Sigmoid colon (tissue), 7 donors: ENCODE results near the gene PIGA. TPM values are rescaled to one million over a fixed set of nuclear protein-coding genes. Genes with fewer than 3 reads are reported as not detected.
"Not testable (repeated sequence)": the region's sequence is repeated elsewhere in the genome, so short reads cannot be mapped to it uniquely, and the experiment has no call there.

Experiments
- DNase-seq: peaks from one replicate; pipeline ENCODE4 v3.0.0-alpha.2; 2019
- H3K27ac ChIP-seq, 4 donors: fragments of 200-600 bp; sonication (generic); one replicate each; pipeline ENCODE4 v1.5.1; 2016 to 2019; ENCODE audit warnings: mild to moderate bottlenecking in 1 of 4
- H3K27me3 ChIP-seq, 3 donors: fragments of 200-600 bp; sonication (generic); one replicate each; pipeline ENCODE4 v1.5.1; 2019; ENCODE audit warnings: mild to moderate bottlenecking in 1 of 3
- H3K36me3 ChIP-seq, 4 donors: fragments of 200-600 bp; sonication (generic); one replicate each; pipeline ENCODE4 v1.5.1; 2016 to 2019
- H3K4me1 ChIP-seq, 4 donors: fragments of 200-600 bp; sonication (generic); one replicate each; pipeline ENCODE4 v1.5.1; 2017 to 2019
- H3K4me3 ChIP-seq, 4 donors: fragments of 200-600 bp; sonication (generic); one replicate each; pipeline ENCODE4 v1.5.1; 2017 to 2019; ENCODE audit warnings: mild to moderate bottlenecking in 2 of 4, moderate library complexity in 1 of 4
- H3K9me3 ChIP-seq, 4 donors: fragments of 200-600 bp in 3 of 4; sonication (generic) in 3 of 4; one replicate each; pipeline versions ENCODE4 v1.5.1 to v1.6.1; 2013 to 2019
- EP300 ChIP-seq, 4 donors: sonication (generic); formaldehyde crosslinking; IDR thresholded peaks; one replicate each; pipeline ENCODE4 v1.6.1; 2017; ENCODE audit warnings: antibody characterized with exemption in 4 of 4
- POLR2A ChIP-seq, 2 donors: fragments of 450-650 bp; IDR thresholded peaks; one replicate each; pipeline ENCODE4 v1.6.1; 2016; ENCODE audit warnings: antibody characterized with exemption in 2 of 2, mild to moderate bottlenecking in 2 of 2, moderate library complexity in 2 of 2
- POLR2AphosphoS5 ChIP-seq, 4 donors: sonication (generic); formaldehyde crosslinking; IDR thresholded peaks; one replicate each; pipeline ENCODE4 v1.6.1; 2017; ENCODE audit warnings: antibody characterized with exemption in 4 of 4
- WGBS, 2 donors: extraction: QIAGEN DNeasy Blood & Tissue Kit; methylation state at CpG; one replicate each; pipeline ENCODE4 v1.1.7; 2013; 5-methylcytosine and 5-hydroxymethylcytosine counted together
- intact Hi-C: fragments of 100-400 bp; cut with DNase I; formaldehyde crosslinking; loops from one replicate; pipeline ENCODE4 v1.15.1; 2023
- polyA plus RNA-seq, 3 donors: library from polyadenylated mRNA; stranded (reverse); fragments of 200-250 nt; gene quantifications; one replicate each; pipeline ENCODE4 v1.2.3, GENCODE V29; 2013
- total RNA-seq, 4 donors: library from RNA; depleted of rRNA; stranded (reverse); fragments of >200 nt; gene quantifications; one replicate each; pipeline ENCODE4 v1.1.0, GENCODE V29; 2016
- TF ChIP-seq, protein P1 (sequence below), 4 experiments: fragments of 450-650 bp in 3 of 4; fragments of 200-600 bp in 1 of 4; IDR thresholded peaks; one replicate each; pipeline ENCODE4 v1.5.1; 2016 to 2019; ENCODE audit warnings: antibody characterized with exemption in 4 of 4, mild to moderate bottlenecking in 3 of 4, moderate library complexity in 2 of 4
- donor health status: healthy with polysubstance abuse.
- donor health status: Bipolar disorder and iron deficiency.
- donor health status: healthy.

PIGA gene
- total and polyA plus RNA-seq, 7 donors: 3.9 to 9.5 (median 8.0) TPM

DNA sequence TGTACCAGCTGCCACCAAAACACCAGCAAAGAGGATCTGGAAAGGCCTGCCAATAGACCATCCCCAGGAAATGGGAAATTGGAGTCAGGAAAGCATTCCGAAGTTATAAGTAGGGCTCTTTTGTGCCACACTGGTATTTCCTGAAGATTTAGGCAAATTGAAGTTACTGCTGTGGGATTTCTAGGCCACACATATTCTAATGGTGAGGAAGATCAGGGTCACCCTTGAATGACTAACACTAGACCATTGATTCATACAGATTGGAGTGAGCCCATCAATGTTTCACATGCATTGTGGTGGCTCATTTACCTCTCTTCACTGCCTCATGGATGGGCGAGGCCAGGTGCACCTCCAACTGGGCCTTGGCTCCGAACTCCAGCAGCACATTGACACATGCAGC is 42.5 kb downstream of the PIGA start:
- Histone ChIP-seq H3K4me3 (no peak overlapping the region), H3K27ac (no peak overlapping the region), H3K9me3 (no peaks in the 10 kb centered on the region), H3K36me3 (no peaks in the 10 kb centered on the region), H3K27me3 (no peaks in the 10 kb centered on the region), H3K4me1 (no peaks in the 10 kb centered on the region)
- WGBS, 2 donors: 93 to 95% methylated on average over 3 of the region's 3 CpGs
- intact Hi-C loops: no loop called here
- DNase-seq: no peak
- no peak for TF ChIP-seq EP300 (IDR thresholded peaks at IDR 0.05)
- no peak for TF ChIP-seq POLR2A (IDR thresholded peaks at IDR 0.05)
- no peak for TF ChIP-seq POLR2AphosphoS5 (IDR thresholded peaks at IDR 0.05)
- TF ChIP-seq, protein P1, sequence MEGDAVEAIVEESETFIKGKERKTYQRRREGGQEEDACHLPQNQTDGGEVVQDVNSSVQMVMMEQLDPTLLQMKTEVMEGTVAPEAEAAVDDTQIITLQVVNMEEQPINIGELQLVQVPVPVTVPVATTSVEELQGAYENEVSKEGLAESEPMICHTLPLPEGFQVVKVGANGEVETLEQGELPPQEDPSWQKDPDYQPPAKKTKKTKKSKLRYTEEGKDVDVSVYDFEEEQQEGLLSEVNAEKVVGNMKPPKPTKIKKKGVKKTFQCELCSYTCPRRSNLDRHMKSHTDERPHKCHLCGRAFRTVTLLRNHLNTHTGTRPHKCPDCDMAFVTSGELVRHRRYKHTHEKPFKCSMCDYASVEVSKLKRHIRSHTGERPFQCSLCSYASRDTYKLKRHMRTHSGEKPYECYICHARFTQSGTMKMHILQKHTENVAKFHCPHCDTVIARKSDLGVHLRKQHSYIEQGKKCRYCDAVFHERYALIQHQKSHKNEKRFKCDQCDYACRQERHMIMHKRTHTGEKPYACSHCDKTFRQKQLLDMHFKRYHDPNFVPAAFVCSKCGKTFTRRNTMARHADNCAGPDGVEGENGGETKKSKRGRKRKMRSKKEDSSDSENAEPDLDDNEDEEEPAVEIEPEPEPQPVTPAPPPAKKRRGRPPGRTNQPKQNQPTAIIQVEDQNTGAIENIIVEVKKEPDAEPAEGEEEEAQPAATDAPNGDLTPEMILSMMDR (IDR thresholded peaks at IDR 0.05): no peak

DNA sequence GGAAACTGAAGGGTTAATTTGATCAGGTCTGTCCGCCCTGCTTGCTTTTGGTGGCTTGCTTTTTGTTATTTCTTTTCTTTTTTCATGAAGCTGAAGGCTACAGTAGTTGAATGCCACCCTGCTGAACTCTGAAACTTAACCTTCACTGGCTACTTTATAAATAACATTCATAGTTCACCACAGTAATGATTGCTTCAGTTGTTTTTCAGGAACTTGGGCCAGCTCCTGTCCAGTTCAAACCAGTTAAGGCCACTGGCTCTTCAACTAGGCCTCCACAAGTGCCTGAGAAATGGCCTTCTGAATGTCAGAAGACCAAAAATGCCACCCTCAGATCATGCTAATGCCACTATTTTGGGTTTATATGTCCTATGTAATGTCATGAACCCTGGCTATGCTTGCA is 57.7 kb downstream of the PIGA start:
- no peak overlapping the region for H3K4me3 ChIP-seq
- 79 to 86% methylated on average over 1 of the region's 1 CpG for WGBS, 2 donors
- H3K27ac ChIP-seq: no peak overlapping the region
- no peaks in the 10 kb centered on the region for H3K27me3 ChIP-seq
- intact Hi-C loops: no loop called here
- TF ChIP-seq POLR2A (IDR thresholded peaks at IDR 0.05) (no peak), EP300 (IDR thresholded peaks at IDR 0.05) (no peak), POLR2AphosphoS5 (IDR thresholded peaks at IDR 0.05) (no peak)
- TF ChIP-seq, protein P1 (IDR thresholded peaks at IDR 0.05): no peak
- DNase-seq: no peak
- H3K9me3 ChIP-seq: no peaks in the 10 kb centered on the region
- H3K36me3 ChIP-seq: no peaks in the 10 kb centered on the region
- H3K4me1 ChIP-seq: no peaks in the 10 kb centered on the region

DNA sequence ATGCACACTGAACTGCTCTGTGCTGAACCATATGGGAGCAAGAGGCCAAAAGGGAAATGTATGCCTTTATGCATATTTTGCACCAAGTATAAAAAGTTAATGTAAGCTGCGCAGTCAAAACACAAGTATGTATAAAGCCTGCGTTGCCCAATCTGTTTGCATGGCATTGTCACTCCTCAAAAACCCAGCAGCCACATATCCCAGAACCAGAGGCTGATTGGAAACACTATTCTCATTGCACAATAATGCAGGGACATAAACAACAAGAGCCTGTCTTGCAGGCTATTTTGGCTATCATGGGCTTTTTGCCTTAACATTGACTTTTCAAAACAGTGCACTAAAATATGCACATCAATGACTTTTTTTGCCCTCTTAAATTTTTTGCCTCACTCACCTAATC is 60.4 kb downstream of the PIGA start:
- TF ChIP-seq EP300 (IDR thresholded peaks at IDR 0.05) (no peak), POLR2AphosphoS5 (IDR thresholded peaks at IDR 0.05) (no peak), POLR2A (IDR thresholded peaks at IDR 0.05) (no peak)
- TF ChIP-seq, protein P1 (IDR thresholded peaks at IDR 0.05): no peak
- H3K9me3 ChIP-seq: no peaks in the 10 kb centered on the region
- H3K4me3 ChIP-seq: no peak overlapping the region
- no peak overlapping the region for H3K27ac ChIP-seq
- WGBS, 2 donors: 93 to 94% methylated on average over 2 of the region's 2 CpGs
- DNase-seq: no peak
- H3K4me1 ChIP-seq: no peaks in the 10 kb centered on the region
- intact Hi-C loops: no loop called here
- H3K36me3 ChIP-seq: no peaks in the 10 kb centered on the region
- no peaks in the 10 kb centered on the region for H3K27me3 ChIP-seq

DNA sequence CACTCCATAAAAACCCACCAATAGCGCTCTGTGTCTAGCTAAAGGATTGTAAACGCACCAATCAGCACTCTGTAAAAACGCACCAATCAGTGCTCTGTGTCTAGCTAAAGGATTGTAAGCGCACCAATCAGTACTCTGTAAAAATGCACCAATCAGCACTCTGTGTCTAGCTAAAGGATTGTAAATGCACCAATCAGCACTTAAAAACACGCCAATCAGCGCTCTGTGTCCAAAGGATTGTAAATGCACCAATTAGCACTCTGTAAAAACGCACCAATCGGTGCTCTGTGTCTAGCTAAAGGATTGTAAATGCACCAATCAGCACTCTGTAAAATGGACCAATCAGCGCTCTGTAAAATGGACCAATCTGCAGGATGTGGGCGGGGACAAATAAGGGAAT is 62.0 kb downstream of the PIGA start:
- H3K9me3 ChIP-seq, H3K4me1 ChIP-seq, H3K27ac ChIP-seq, intact Hi-C loops, DNase-seq, H3K27me3 ChIP-seq, H3K4me3 ChIP-seq, H3K36me3 ChIP-seq: not testable (repeated sequence)
- 97 to 98% methylated on average over 10 of the region's 10 CpGs for WGBS, 2 donors

DNA sequence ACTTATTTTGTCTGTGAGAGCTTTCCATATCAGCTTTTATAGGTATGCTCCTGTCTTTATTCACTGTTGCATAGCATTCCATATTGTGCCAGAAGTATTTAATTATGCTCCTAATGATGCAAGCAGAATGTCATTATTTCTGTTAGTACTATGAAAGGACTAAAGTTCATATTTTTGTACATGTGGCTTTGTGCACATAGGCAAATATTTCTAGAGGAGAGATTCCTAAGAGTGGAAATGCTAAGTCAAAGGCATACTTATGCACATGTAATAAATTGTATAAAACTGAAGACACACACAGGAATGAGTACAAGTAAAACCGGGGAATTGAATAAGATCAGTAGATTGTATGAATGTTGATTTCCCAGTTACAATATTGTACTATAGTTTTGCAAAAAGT is 63.6 kb downstream of the PIGA start:
- TF ChIP-seq POLR2A (IDR thresholded peaks at IDR 0.05) (no peak), POLR2AphosphoS5 (IDR thresholded peaks at IDR 0.05) (no peak), EP300 (IDR thresholded peaks at IDR 0.05) (no peak)
- TF ChIP-seq, protein P1 (IDR thresholded peaks at IDR 0.05): no peak
- intact Hi-C loops: no loop called here
- H3K4me3 ChIP-seq: no peak overlapping the region
- DNase-seq: no peak
- WGBS, 2 donors: 81 to 97% methylated on average over 1 of the region's 1 CpG
- H3K36me3 ChIP-seq: no peaks in the 10 kb centered on the region
- H3K4me1 ChIP-seq: no peaks in the 10 kb centered on the region
- H3K9me3 ChIP-seq: no peaks in the 10 kb centered on the region
- H3K27ac ChIP-seq: no peak overlapping the region
- H3K27me3 ChIP-seq: no peaks in the 10 kb centered on the region
